GM19025 (cell line): ENCODE results near the gene TBK1.

ENCODE experiments used
- ATAC-seq: cut with Tn5 transposase; IDR thresholded peaks from one replicate; pipeline ENCODE4 v1.9.1; 2021; ENCODE audit warnings: mild to moderate bottlenecking, low read depth, moderate library complexity; ENCODE audit not compliant: unreplicated experiment

The TBK1 gene

GRCh38 chr12:64450711-64451486 lies 1.0 kb upstream of the TBK1 start:
- no peak for ATAC-seq

GRCh38 chr12:64452559-64453329 lies 824 bp downstream of the TBK1 start:
- no peak for ATAC-seq

GRCh38 chr12:64455506-64455905 lies 3.6 kb downstream of the TBK1 start:
- no peak for ATAC-seq

- no peak for ATAC-seq
Observed at GRCh38 chr12:64456119-64456518, 4.2 kb downstream of the TBK1 start.

- ATAC-seq: no peak
Observed at GRCh38 chr12:64457032-64457431, 5.1 kb downstream of the TBK1 start.

- peak; percentile 64 for ATAC-seq
Observed at GRCh38 chr12:64457466-64457865, 5.5 kb downstream of the TBK1 start.

- no peak for ATAC-seq
Observed at GRCh38 chr12:64457923-64458322, 6.0 kb downstream of the TBK1 start.

GRCh38 chr12:64459394-64459891 lies 7.5 kb downstream of the TBK1 start:
- ATAC-seq: no peak

GRCh38 chr12:64461634-64462414 lies 9.9 kb downstream of the TBK1 start:
- no peak for ATAC-seq

GRCh38 chr12:64466178-64466577 lies 14.3 kb downstream of the TBK1 start:
- no peak for ATAC-seq

GRCh38 chr12:64468966-64469365 lies 17.0 kb downstream of the TBK1 start:
- no peak for ATAC-seq

GRCh38 chr12:64469455-64470142 lies 17.7 kb downstream of the TBK1 start:
- ATAC-seq: no peak

GRCh38 chr12:64470495-64470894 lies 18.6 kb downstream of the TBK1 start:
- no peak for ATAC-seq

GRCh38 chr12:64473176-64473575 lies 21.3 kb downstream of the TBK1 start:
- ATAC-seq: no peak

GRCh38 chr12:64475518-64475917 lies 23.6 kb downstream of the TBK1 start:
- no peak for ATAC-seq

GRCh38 chr12:64476844-64477243 lies 24.9 kb downstream of the TBK1 start:
- no peak for ATAC-seq

- ATAC-seq: no peak
Observed at GRCh38 chr12:64478661-64479060, 26.7 kb downstream of the TBK1 start.

GRCh38 chr12:64480148-64480547 lies 28.2 kb downstream of the TBK1 start:
- ATAC-seq: no peak

- ATAC-seq: no peak
Observed at GRCh38 chr12:64486657-64487056, 34.7 kb downstream of the TBK1 start.

- no peak for ATAC-seq
Observed at GRCh38 chr12:64491718-64492117, 39.8 kb downstream of the TBK1 start.
